Measurements from ENCODE around the gene MXD3. TPM values are rescaled to one million over a fixed set of nuclear protein-coding genes. Genes with fewer than 3 reads are reported as not detected.

Gene MXD3
- total and polyA plus RNA-seq, 2 experiments from 2014 or later: 9.9 to 11.6 TPM

DNA sequence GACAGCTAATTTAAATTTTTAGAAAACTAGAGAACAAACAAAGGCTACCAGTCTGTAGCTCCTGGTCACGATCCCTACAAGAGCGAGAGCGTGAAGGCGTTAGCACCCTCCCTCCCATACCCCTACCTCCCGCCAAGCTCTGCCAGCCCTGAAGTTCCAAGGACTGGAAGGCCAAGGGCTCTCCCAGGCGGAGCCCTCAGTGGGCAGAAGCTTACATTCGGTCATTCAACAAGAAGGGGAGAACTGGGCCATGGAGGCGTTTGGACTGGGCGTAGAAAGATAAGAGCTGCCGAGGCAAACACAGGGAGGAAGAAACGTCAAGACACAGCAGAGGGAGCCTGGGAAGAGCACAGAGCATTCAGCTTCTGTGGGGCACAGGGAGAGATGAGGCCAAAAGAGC, 3.0 kb downstream of the MXD3 start (continued):
- TF ChIP-seq, protein P1, sequence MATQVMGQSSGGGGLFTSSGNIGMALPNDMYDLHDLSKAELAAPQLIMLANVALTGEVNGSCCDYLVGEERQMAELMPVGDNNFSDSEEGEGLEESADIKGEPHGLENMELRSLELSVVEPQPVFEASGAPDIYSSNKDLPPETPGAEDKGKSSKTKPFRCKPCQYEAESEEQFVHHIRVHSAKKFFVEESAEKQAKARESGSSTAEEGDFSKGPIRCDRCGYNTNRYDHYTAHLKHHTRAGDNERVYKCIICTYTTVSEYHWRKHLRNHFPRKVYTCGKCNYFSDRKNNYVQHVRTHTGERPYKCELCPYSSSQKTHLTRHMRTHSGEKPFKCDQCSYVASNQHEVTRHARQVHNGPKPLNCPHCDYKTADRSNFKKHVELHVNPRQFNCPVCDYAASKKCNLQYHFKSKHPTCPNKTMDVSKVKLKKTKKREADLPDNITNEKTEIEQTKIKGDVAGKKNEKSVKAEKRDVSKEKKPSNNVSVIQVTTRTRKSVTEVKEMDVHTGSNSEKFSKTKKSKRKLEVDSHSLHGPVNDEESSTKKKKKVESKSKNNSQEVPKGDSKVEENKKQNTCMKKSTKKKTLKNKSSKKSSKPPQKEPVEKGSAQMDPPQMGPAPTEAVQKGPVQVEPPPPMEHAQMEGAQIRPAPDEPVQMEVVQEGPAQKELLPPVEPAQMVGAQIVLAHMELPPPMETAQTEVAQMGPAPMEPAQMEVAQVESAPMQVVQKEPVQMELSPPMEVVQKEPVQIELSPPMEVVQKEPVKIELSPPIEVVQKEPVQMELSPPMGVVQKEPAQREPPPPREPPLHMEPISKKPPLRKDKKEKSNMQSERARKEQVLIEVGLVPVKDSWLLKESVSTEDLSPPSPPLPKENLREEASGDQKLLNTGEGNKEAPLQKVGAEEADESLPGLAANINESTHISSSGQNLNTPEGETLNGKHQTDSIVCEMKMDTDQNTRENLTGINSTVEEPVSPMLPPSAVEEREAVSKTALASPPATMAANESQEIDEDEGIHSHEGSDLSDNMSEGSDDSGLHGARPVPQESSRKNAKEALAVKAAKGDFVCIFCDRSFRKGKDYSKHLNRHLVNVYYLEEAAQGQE (IDR thresholded peaks at IDR 0.05; ENCODE audit: unreplicated experiment): no peak
- TF ChIP-seq EZH2 (IDR thresholded peaks at IDR 0.05; ENCODE audit: low read depth, unreplicated experiment): no peak
- no peak for TF ChIP-seq CREB1 (CRISPR knock-in tag; IDR thresholded peaks at IDR 0.05; ENCODE audit: low read depth)
- TF ChIP-seq ZNF114 (CRISPR knock-in tag; IDR thresholded peaks at IDR 0.05): no peak
- TF ChIP-seq JUNB (IDR thresholded peaks at IDR 0.05; ENCODE audit: unreplicated experiment): no peak

GRCh38 chr5:177307544-177308363, 3.9 kb downstream of the MXD3 start:
- H3K79me2 ChIP-seq (replicated peaks; ENCODE audit: insufficient read depth): peaks cover 21% of the 10 kb centered on the region
- H3K27me3 Mint-ChIP-seq (ENCODE audit: insufficient read depth, low read depth, poor library complexity): peaks cover 18% of the 10 kb centered on the region
- no peak overlapping the region for H3K4me3 Mint-ChIP-seq
- TF ChIP-seq, protein P2, sequence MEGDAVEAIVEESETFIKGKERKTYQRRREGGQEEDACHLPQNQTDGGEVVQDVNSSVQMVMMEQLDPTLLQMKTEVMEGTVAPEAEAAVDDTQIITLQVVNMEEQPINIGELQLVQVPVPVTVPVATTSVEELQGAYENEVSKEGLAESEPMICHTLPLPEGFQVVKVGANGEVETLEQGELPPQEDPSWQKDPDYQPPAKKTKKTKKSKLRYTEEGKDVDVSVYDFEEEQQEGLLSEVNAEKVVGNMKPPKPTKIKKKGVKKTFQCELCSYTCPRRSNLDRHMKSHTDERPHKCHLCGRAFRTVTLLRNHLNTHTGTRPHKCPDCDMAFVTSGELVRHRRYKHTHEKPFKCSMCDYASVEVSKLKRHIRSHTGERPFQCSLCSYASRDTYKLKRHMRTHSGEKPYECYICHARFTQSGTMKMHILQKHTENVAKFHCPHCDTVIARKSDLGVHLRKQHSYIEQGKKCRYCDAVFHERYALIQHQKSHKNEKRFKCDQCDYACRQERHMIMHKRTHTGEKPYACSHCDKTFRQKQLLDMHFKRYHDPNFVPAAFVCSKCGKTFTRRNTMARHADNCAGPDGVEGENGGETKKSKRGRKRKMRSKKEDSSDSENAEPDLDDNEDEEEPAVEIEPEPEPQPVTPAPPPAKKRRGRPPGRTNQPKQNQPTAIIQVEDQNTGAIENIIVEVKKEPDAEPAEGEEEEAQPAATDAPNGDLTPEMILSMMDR (conservative IDR thresholded peaks at IDR 0.05; ENCODE audit: low read depth in 2 of 2): no peak
- TF ChIP-seq STAT1 (IDR thresholded peaks at IDR 0.05; ENCODE audit: unreplicated experiment): no peak
- TF ChIP-seq ZNF331 (CRISPR knock-in tag; IDR thresholded peaks at IDR 0.05; ENCODE audit: low read depth): no peak
- no peak for TF ChIP-seq ETS1 (IDR thresholded peaks at IDR 0.05)
- no peak for TF ChIP-seq NANOG (IDR thresholded peaks at IDR 0.05; ENCODE audit: borderline replicate concordance)
- TF ChIP-seq POLR2AphosphoS5 (IDR thresholded peaks at IDR 0.05; ENCODE audit: low read depth): no peak; the same call in 1 of the 2 replicates
- no peak for TF ChIP-seq JUNB (IDR thresholded peaks at IDR 0.05; ENCODE audit: unreplicated experiment)
- no peak for TF ChIP-seq ZNF114 (CRISPR knock-in tag; IDR thresholded peaks at IDR 0.05)
- TF ChIP-seq, protein P3, sequence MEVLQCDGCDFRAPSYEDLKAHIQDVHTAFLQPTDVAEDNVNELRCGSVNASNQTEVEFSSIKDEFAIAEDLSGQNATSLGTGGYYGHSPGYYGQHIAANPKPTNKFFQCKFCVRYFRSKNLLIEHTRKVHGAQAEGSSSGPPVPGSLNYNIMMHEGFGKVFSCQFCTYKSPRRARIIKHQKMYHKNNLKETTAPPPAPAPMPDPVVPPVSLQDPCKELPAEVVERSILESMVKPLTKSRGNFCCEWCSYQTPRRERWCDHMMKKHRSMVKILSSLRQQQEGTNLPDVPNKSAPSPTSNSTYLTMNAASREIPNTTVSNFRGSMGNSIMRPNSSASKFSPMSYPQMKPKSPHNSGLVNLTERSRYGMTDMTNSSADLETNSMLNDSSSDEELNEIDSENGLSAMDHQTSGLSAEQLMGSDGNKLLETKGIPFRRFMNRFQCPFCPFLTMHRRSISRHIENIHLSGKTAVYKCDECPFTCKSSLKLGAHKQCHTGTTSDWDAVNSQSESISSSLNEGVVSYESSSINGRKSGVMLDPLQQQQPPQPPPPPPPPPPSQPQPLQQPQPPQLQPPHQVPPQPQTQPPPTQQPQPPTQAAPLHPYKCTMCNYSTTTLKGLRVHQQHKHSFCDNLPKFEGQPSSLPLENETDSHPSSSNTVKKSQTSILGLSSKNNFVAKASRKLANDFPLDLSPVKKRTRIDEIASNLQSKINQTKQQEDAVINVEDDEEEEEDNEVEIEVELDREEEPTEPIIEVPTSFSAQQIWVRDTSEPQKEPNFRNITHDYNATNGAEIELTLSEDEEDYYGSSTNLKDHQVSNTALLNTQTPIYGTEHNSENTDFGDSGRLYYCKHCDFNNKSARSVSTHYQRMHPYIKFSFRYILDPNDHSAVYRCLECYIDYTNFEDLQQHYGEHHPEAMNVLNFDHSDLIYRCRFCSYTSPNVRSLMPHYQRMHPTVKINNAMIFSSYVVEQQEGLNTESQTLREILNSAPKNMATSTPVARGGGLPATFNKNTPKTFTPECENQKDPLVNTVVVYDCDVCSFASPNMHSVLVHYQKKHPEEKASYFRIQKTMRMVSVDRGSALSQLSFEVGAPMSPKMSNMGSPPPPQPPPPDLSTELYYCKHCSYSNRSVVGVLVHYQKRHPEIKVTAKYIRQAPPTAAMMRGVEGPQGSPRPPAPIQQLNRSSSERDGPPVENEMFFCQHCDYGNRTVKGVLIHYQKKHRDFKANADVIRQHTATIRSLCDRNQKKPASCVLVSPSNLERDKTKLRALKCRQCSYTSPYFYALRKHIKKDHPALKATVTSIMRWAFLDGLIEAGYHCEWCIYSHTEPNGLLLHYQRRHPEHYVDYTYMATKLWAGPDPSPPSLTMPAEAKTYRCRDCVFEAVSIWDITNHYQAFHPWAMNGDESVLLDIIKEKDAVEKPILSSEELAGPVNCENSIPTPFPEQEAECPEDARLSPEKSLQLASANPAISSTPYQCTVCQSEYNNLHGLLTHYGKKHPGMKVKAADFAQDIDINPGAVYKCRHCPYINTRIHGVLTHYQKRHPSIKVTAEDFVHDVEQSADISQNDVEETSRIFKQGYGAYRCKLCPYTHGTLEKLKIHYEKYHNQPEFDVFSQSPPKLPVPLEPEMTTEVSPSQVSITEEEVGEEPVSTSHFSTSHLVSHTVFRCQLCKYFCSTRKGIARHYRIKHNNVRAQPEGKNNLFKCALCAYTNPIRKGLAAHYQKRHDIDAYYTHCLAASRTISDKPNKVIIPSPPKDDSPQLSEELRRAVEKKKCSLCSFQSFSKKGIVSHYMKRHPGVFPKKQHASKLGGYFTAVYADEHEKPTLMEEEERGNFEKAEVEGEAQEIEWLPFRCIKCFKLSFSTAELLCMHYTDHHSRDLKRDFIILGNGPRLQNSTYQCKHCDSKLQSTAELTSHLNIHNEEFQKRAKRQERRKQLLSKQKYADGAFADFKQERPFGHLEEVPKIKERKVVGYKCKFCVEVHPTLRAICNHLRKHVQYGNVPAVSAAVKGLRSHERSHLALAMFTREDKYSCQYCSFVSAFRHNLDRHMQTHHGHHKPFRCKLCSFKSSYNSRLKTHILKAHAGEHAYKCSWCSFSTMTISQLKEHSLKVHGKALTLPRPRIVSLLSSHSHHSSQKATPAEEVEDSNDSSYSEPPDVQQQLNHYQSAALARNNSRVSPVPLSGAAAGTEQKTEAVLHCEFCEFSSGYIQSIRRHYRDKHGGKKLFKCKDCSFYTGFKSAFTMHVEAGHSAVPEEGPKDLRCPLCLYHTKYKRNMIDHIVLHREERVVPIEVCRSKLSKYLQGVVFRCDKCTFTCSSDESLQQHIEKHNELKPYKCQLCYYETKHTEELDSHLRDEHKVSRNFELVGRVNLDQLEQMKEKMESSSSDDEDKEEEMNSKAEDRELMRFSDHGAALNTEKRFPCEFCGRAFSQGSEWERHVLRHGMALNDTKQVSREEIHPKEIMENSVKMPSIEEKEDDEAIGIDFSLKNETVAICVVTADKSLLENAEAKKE (CRISPR knock-in tag; IDR thresholded peaks at IDR 0.05): no peak

More at GRCh38 chr5:177307544-177308363, 3.9 kb downstream of the MXD3 start:
- H3K36me3 ChIP-seq (ENCODE audit: insufficient read depth): peaks cover 17% of the 10 kb centered on the region
- no peak overlapping the region for H3K27ac Mint-ChIP-seq
- peaks cover 22% of the 10 kb centered on the region for H4K20me1 ChIP-seq (replicated peaks; ENCODE audit: insufficient read depth)
- peaks cover 17% of the 10 kb centered on the region for H3K4me1 ChIP-seq (ENCODE audit: insufficient read depth)
- peaks cover 33% of the 10 kb centered on the region for H3K36me3 Mint-ChIP-seq (ENCODE audit: low read depth)
- no peaks in the 10 kb centered on the region; the same call in 2 of the 3 replicates for H3K9me3 Mint-ChIP-seq
- no peaks in the 10 kb centered on the region for H3K27me3 ChIP-seq (ENCODE audit: insufficient read depth)
- H2AFZ ChIP-seq: no peak overlapping the region
- H3K4me1 Mint-ChIP-seq: peaks cover 35% of the 10 kb centered on the region
- H3K4me2 ChIP-seq: no peak overlapping the region
- no peak for DNase-seq (ENCODE audit: low spot score)
- H3K4me3 ChIP-seq: no peak overlapping the region
- peaks cover 21% of the 10 kb centered on the region; the same call in 1 of the 2 replicates for H3F3A ChIP-seq (replicated peaks; ENCODE audit: low read depth)
- no peaks in the 10 kb centered on the region for H3K9me2 ChIP-seq (ENCODE audit: insufficient read depth)
- no peak overlapping the region for H3K27ac ChIP-seq (ENCODE audit: low read depth)
- no peak for ATAC-seq

Measured in GM23338 (cell line).